HG03565 (cell line): Measurements from ENCODE around the gene UMODL1.

ENCODE experiments used
- ATAC-seq: cut with Tn5 transposase; IDR thresholded peaks from one replicate; pipeline ENCODE4 v1.9.1; 2021; ENCODE audit warnings: mild to moderate bottlenecking, moderate library complexity; ENCODE audit not compliant: unreplicated experiment

Gene UMODL1

DNA sequence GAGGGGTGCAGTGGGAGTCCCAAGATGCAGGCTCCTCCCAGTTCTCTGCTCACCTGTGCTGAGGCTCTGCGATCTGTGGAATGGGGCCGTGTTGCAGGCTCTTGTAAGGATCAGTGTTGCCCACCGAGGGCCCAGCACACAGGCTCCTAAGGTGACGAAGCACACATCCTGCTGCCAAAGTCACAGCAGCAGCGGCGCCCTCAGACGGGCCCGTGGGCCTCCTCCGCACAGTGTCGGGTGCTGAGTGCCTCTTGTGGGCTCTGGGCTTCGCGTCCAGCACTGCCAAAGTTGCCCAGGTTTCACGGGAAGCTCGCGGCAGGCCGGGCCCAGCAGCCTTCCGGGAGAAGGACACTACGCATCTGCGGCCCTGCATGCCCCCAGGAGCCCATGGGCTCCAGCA, 75.7 kb downstream of the UMODL1 start:
- ATAC-seq = no peak

DNA sequence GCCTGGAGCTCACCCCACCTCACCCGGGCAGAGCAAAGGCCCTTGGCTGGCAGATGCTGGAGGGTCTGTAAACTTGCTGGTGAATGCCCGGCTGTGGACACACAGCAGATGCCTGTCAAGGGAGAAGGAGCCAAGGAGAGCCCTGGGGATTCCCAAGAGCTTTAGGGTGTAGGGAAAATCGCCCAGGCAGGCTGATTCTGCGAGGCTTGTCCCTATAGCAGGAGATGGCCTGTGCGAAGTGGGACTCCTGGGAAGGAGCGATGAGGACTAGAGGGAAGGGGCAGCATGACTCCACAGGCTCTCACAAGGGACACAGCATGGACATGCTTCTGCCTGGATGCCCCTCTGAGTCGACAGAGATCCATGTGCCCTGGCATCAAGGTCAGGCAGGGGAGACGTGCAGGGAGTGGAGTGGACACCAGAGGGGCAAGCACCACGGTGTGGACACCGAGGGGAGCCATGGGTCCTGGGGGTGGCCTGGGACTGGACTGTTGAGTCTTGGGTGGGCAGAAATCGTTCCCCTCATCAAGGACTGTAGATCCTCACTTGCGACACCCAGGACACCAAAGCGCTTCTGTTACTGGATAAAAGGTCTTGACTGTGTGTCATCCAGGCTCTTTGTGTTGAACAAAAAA, 76.4 kb downstream of the UMODL1 start:
- ATAC-seq = no peak

DNA sequence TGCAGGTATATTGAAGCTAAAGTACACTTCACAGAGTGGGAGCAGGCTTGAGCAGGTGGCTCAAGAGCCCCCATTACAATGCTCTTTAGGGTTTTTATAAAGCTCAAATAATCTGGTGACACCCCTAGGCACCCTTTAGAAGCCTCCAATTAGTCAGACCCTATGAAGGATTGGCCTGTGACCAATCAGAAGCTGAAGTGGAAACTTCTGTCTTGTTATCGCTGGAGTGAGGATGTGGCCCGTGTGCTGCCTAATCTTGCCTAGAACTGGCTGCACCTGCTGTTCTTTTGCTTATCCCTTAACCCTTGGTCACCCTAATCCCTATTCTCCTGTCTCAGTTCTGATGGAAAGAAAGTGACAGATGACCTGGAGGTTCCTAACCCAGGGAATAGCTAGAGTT, 77.0 kb downstream of the UMODL1 start:
- ATAC-seq = no peak

DNA sequence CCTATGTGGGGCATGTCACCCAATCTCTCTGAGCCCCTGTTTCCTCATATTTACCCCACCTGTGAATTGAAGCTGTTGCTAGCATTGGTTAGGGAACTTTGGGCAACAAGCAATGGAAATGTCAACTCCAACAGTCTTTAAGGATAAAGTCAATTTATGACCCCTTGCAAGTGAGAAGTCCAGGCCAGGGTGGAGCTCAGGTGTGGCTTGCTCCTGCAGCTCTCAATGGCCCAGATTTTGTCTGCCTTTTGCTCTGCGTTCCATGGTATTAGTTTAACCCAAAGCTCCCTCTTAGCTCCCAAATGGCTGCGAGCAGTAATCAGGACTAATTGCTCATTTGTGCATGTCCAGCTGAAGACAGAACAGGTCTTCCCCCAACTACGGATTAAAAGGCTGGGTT, 77.5 kb downstream of the UMODL1 start:
- ATAC-seq = no peak

DNA sequence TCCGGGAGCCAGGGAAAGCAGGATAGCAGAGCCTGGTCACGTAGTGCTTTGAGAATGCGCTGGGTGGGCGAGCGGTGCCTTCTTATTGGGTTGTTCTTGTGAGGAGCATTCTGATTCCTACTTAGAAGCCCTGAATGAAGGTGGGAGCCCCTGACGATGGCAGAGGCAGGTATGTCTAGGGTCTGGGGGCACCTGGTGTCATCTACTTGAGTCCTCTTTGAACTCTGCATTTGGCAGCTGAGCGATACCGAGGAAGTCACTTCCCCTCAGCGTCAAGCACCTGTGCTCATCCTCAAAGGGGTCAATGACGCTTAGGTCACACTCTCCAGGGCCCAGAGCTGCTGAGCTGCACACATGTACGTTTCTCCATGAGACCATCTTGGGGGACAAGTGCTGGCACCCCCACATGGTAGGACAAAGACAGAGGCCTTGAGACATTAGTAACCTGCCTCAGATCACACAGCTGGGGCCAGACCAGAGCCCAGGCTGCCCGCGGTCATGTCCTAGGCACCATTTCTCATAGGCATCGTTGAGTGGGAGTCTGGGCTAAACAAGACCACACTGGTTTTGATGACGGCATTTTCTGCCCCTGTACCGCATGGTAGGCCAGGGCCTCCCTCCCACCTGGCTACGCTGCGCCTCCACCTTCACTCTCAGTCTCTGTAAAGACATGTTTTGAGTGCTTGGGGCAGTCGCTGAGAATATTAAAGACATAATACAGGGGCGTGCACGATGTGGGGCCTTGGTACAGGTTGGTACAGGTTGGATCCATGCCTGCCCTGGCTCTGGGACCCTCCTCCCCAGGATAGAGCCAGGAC, 78.7 kb downstream of the UMODL1 start:
- ATAC-seq = no peak

DNA sequence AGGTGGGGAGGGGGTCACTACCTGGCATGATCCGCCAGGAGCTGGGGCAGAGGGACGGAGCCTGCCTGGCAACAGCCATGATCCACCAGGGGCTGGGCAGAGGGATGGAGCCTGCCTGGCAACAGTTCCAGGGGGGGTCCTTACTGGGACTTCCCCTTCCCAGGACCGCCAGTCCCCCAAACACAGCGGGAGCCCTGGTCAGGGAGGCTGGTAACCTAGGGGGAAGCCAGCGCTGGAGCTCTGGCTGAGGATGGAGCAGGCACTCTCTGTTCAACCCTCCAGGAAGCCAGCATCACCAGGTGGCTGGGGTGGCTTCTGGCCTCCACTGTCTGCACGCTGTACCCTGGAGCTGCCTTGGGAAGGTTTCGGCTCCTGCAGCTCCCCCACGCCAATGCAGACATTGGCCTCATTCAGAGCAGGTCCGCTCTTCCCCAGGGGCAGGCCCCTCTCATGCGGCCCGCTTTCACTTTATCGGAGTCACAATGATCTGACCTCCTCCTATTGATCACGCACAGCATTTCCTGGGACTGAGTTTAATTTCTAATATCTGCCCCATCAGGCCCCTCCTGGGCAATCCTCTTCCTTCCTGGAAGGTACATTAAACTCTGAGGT, 79.5 kb downstream of the UMODL1 start:
- ATAC-seq = no peak

DNA sequence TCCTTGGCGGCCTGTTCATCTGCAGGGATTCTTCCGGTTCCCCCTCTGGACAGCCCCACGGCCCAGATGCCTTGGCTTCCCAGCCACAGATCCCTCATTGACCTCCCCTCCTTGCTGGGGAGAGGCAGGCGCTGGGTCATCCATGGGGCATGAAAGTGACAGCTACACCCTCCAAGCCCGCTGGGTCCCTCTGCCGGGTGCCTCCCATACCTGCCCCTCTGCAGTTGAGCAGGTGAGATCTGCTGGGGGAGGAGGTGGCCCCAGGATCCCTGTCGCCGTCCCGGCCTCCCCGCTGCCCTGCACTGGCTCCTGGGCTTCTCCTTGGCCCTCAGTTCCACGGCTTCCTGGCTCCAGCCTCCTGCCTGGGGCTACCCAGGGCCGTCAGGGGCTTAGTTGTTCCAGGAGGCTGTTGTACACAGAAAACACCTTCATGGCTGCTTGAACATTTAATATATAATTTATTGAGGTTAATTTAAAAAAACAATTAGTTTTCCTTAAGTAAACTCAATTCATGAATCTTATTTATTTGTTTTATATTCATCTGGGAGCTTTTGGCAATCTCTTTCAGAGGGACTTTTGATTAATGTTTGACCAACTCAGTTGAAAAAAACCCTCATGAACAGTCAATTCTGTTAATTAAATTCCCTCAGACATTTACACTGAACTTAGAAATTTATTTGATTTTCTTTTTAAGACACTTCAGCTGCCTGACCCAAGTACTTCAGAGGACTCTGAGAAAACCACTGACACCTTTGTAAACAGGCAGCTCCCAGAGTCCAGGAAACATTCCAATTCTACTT, 80.2 kb downstream of the UMODL1 start:
- no peak for ATAC-seq

DNA sequence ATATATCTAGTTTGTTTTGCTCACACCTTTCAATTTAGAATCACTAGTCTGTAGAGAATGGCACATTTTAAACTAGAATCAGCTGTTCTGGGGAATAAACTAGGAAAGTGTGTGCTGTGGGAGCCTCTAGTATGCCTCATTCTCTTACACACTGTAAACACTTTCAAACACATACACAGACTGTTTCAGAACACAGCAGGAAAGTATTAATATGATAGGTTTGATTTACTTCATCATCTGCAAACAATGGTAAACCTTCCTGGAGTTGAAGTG, 80.8 kb downstream of the UMODL1 start:
- no peak for ATAC-seq

DNA sequence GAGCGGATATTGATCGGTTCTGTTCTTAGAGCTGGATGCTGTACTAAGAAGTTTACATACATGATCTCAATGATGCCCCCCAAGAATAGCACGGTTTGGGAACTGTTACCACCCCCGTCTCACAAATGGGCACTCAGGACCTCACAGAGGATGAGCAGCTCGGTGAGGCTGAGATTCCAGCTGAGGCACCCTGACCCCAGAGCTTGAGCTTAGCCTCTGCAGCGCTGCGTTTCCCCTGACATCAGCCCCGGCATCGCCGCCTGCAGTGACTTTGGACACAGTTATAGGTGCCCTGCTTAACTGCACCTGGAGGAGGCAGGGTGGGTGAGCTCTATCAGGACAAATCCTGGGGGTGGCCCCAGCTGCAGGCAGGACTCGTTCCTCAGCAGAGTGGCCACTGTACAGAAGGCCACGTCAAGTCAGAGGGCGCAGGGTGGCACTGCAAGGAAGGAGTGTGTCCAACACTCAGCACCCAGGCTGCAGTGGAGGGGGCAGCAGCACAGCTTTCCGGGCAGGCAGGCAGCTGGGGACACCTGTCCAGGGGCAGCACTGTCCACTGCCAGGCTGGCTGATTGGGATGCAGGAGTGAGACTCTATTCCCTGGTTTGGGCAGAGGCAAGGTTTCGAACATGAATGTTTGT, 82.0 kb downstream of the UMODL1 start:
- no peak for ATAC-seq

DNA sequence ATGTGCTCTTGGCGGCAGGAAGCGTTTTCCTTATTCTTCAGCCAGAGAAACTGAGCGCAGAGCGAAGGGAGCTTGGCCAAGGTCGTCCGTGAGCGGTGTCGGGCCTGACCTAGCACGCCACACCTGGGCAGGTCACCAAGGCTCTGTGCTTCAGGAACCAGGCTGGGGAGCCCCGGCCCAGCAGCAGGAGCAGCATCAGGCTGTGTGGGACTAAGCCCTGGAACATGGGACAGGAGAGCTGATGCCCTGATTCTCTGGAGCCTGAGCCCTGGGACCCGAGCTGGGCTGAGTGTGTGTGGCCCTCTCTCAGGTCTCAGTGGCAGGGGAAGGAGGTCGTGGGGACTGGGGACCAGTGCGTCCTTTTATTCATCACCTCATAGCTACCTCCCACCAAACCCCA, 82.6 kb downstream of the UMODL1 start:
- ATAC-seq = no peak

DNA sequence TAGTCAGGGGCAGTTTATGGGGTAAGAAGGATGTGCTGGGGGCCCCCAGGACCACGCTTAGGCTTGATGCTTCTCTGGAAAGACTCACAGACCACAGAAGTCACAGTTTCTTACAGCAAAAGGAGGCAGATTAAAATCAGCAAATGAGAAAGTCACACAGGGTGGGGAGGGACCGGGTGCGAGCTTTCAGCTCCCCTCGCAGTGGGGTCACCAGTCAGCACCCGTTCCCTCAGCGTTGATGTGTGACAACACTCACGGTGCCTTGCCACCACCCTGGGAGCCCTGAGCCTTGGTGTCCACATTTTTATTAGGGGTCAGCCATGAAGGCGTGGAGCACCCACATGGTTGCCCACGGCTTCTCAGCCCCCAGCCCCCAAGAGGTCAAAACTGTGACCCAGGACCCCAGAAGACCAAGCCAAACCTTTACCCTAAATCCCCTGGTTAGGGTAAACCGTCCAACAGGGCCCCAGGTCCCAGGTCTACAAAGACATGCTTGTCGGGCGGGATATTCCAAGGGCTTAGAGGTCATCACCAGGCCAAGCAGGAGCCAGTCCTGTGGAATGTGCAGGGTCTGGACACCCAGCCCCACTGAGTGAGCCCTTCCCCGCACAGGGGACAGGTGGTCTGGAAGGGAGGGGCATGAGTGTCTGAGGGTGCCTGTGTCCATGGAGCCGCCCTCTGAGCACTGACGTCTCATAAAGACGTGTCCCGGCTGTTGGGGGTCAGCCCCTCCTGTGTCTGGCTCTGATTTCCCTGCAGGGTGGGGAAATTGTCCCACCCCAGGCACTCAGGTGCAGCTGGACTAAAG, 83.3 kb downstream of the UMODL1 start:
- no peak for ATAC-seq

DNA sequence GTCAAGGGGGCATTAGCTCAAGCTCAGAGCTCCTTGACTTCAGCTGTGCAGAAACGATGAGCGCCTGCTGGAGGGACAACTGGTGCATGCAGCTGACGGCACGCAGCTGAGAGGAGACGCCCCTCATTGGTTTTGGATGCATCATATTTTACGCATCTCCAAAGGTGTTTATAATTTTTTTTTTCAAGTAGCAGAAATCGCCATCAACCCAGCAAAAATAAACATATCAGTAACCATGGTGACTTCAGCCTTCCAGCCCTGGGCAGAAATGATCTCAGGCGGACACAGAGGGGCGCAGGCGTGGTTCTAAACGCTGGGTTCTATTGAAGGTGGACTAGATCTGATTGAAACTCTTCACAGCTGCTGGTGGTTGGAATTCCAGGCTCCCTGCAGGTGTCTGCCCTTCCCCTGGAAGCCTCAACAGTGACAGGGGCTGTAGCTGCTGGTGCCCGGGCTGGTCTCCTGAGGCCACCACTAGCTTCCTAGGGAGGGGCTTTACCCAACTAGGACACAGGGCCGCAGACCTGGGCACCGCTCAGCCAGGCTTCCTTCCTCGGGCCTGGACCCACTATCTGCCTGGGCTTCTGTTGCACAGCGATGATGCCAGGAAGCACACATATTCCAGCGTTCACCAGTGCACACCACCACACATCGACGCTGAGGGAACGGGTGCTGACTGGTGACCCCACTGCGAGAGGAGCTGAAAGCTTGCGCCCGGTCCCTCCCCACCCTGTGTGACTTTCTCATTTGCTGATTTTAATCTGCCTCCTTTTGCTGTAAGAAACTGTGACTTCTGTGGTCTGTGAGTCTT, 84.1 kb downstream of the UMODL1 start:
- ATAC-seq = no peak

DNA sequence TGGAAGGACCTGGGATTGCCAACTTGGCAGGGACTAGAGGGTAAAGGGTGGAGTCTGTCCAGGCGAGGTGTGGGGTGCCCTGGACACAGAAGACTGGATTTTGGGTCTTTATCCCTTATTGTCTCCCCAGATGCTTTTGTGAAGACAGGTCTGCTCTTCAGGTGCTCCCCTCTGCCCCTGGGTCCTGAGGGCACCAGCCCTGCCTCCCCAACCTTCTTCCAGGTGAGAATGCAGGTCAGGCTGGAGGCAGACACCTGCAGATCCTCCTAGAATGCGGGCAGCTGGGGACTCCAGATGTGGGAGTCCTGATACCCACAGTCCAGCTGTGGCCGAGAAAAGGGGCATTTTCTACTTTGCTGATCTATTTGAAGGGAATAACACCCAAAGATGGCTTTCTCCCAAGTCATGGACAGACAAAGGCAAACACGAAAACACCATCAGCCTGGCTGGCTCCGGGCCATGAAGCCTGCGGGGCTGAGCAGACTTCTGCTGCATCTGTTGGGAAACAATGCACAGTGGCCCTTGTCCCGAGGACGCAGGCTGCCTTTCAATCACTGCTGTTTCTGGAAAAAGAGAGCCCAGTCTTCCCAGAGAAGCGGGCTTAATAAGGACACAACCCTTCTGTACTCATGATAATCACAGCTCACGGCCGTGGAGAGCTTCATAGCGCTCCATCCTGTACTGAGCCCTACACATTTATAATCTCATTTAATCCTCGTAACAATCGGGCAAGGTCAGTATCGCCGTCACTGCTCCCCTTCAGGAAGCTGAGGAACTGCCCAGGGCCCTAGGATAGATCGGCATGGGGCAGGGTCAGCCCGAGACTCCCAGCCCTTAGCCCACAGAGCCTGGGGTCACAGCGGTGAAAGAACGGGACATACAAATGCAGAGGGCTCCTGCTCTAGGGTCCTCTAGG, 85.8 kb downstream of the UMODL1 start:
- ATAC-seq = no peak

DNA sequence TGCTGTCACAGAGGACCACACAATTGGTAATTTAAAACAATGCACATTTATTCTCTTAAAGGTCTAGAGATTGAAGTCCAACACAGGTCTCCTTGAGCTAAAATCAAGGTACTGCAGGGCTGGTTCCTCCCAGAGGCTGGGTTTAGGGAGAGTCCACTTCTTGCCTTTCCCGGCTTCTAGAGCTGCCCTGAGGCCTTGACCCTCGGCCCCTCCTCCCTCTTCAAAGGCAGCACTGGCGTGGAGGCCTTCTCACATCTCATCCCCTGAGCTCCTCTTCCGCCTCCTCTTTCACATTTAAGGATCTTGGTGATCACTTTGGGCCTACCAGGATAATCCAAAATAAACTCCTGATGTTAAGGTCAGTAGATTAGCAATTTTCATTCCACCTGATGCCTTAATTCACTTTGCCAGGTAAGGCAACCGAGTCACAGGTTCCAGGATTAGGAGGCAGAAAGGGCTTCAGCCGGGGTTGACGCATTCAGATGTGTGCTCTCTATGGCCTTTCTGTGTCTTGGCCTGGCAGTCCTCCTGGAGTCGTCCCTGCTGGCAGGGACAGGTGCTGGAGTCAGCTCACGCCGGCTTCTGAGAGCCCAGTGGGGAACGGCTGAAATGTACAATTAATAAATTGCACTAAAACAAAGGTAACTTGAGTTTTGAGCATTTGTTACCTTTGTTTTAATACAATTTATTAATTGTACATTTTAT, 86.6 kb downstream of the UMODL1 start:
- ATAC-seq = no peak

DNA sequence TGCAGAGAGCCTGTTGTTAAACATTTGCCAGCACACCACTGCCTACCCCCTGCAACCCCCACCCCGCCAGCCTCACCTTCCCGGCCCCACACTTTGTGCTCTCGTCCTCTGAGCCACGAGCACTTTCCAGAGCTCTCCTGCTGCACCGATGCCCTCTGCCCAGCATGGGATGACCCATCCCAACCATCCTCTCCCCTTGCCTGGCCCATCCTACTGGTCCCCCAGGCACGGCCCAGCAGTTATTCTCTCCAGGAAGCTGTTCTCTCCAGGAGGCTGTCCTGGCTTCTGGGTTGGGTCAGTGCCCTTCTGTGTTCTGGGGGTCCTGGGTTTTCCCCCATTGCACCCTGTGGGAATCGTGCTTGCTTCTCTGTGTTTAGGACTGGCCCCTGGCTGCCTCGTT, 87.7 kb downstream of the UMODL1 start:
- ATAC-seq = no peak

DNA sequence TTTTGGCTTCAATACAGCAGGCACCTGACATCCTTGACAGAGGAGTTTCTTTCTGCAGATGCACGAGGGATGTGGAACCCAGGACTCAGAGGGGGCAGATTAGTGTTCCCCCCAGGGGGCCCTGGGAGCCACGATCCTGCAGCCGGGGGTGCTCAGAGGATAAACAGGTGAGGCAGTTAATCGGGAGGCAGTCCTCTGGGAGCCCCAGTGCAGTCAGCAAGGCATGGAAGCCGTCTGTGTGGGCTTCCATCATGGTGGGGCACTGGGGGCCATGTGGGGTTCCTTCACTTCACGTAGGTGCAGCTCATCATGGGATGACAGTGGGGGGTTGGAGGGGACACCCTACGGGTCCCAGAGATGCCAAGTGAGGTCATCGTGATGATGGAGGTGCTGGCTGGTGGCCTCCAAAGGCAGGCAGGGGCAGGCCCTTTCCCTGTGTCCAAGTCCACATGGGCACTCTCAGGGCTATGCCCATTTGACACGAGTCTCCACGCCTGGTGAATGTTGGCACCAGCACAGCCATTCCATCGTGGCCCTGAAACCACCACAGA, 88.5 kb downstream of the UMODL1 start:
- ATAC-seq = no peak

DNA sequence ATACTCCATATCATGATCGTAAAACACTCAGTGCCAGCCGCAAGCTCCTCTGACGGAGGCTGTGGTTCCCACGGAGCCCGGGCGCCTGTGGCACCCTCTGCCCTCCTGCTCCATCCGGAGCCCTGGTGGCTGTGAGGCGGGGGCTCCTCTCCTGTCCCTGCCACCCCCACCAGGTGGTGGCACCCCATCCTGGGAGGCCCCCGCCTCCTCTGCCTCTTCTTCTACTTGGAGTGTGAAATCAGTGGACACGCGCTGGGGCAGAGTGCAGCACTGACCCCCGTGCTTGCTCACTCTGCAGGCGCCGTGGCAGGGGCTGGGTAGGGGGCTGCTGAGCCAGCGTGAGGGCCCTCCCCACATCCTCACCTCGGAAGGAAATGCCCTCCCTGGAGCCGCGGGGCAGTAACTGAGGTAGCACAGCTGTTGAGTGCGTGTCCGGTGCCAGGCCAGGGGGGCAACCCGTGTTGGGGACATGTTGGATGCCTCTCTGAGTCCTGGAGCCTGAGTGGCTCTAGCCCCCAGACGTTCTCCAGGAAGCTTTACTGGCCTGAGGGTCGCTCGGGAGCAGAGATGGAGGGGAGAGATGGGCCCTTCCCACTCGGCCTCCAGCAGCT, 89.1 kb downstream of the UMODL1 start:
- ATAC-seq = no peak
